K562 (cell line): ENCODE data around the gene GIGYF2. TPM values are rescaled to one million over a fixed set of nuclear protein-coding genes. Genes with fewer than 3 reads are reported as not detected.

Experiments
- ATAC-seq: fragments of 200-7000 bp; cut with Tn5 transposase; 3 replicates; pipeline ENCODE4 v1.9.1; 2020; ENCODE audit warnings: moderate library complexity
- BruUV-seq: library from RNA; stranded (reverse); fragments of 400-500 nt; replicated peaks from 2 replicates; lab custom pipeline; 2021; lab: Mats Ljungman, UMichigan
- CTCF ChIA-PET: fragments of 300-600 bp; formaldehyde crosslinking; extraction: SDS; loops from one replicate; lab custom pipeline; 2021; ENCODE audit warnings: low intra/inter-chr PET ratio; lab: Yijun Ruan, JAX
- POLR2A ChIA-PET: fragments of 300-600, 350-650 bp; sonication (Branson Sonifier 250); formaldehyde crosslinking; extraction: SDS; loops from one replicate; lab custom pipeline; 2021; ENCODE audit warnings: antibody characterized with exemption, inconsistent platforms; lab: Yijun Ruan, JAX
- DNase-seq, 4 experiments: peaks; one replicate each; pipeline versions ENCODE4 v3.0.0 to v3.0.0-alpha.2; 2011 to 2018; ENCODE audit warnings: low spot score in 3 of 4, mixed read lengths in 3 of 4; ENCODE audit errors: extremely low read depth in 1 of 4
- FAIRE-seq: peaks from 2 replicates; lab custom pipeline; 2011; peaks lifted over from hg19 to GRCh38; lab: Jason Lieb, UNC
- H2AFZ ChIP-seq: 2 replicates; pipeline ENCODE4 v1.6.0; 2011; ENCODE audit warnings: low read depth, low read length, control low read depth, inconsistent platforms
- H3K27ac ChIP-seq: fragments of 200-600 bp; 3 replicates; pipeline ENCODE4 v1.8.0; 2011; ENCODE audit warnings: low read depth, mild to moderate bottlenecking, control low read depth, inconsistent platforms, low read length, moderate library complexity, mixed read lengths; ENCODE audit errors: extremely low read depth
- H3K27me3 ChIP-seq, 2 experiments: fragments of 300-600 bp in 1 of 2; 2 replicates in 1 of 2; 3 replicates in 1 of 2; pipeline versions ENCODE4 v1.6.0 to v1.8.0; 2011; ENCODE audit warnings: inconsistent platforms in 2 of 2, low read length in 2 of 2, mild to moderate bottlenecking in 1 of 2, mixed read lengths in 1 of 2, moderate library complexity in 1 of 2; ENCODE audit not compliant: control insufficient read depth in 2 of 2, insufficient read depth in 2 of 2
- H3K36me3 ChIP-seq: fragments of 300-600 bp; 3 replicates; pipeline ENCODE4 v1.8.0; 2011; ENCODE audit warnings: mild to moderate bottlenecking, low read length, inconsistent platforms; ENCODE audit not compliant: control insufficient read depth, insufficient read depth
- H3K4me1 ChIP-seq, 2 experiments: fragments of 200-600 bp in 1 of 2; replicated peaks in 1 of 2; 2 replicates in 1 of 2; 3 replicates in 1 of 2; pipeline versions ENCODE4 v1.5.1 to v1.8.0; 2011; ENCODE audit warnings: inconsistent platforms in 2 of 2, low read length in 2 of 2, mild to moderate bottlenecking in 1 of 2, mixed read lengths in 1 of 2, moderate library complexity in 1 of 2; ENCODE audit not compliant: control insufficient read depth in 2 of 2, insufficient read depth in 2 of 2
- H3K4me2 ChIP-seq: 2 replicates; pipeline ENCODE4 v1.6.1; 2011; ENCODE audit warnings: low read length, control low read depth, inconsistent platforms, mixed read lengths; ENCODE audit not compliant: insufficient read depth
- H3K4me3 ChIP-seq: fragments of 200-600 bp; sonication (generic), shearing (Covaris generic); 2 replicates; pipeline ENCODE4 v1.5.1; 2016; ENCODE audit warnings: control low read depth, inconsistent platforms
- H3K79me2 ChIP-seq: fragments of 200-600 bp; 3 replicates; pipeline ENCODE4 v1.8.0; 2011; ENCODE audit warnings: low read length, inconsistent platforms; ENCODE audit not compliant: control insufficient read depth, insufficient read depth
- H3K9ac ChIP-seq, 2 experiments: 2 replicates each; pipeline versions ENCODE4 v1.6.0 to v1.6.1; 2011; ENCODE audit warnings: low read depth in 2 of 2, low read length in 2 of 2, control low read depth in 1 of 2, inconsistent platforms in 1 of 2, mild to moderate bottlenecking in 1 of 2, mixed read lengths in 1 of 2; ENCODE audit not compliant: insufficient read depth in 1 of 2
- H3K9me1 ChIP-seq: one replicate; pipeline ENCODE4 v1.6.0; 2011; ENCODE audit warnings: inconsistent platforms, mild to moderate bottlenecking, low read length, moderate library complexity; ENCODE audit not compliant: control insufficient read depth, insufficient read depth
- H3K9me3 ChIP-seq: replicated peaks from 2 replicates; pipeline ENCODE4 v1.5.1; 2011; ENCODE audit warnings: low read depth, low read length, inconsistent platforms; ENCODE audit not compliant: control insufficient read depth, insufficient read depth
- H4K20me1 ChIP-seq: replicated peaks from 2 replicates; pipeline ENCODE4 v1.6.1; 2011; ENCODE audit warnings: low read length, inconsistent platforms, mixed read lengths; ENCODE audit not compliant: control insufficient read depth, insufficient read depth
- ASH1L ChIP-seq: fragments of 450-650 bp; IDR thresholded peaks from 2 replicates; pipeline ENCODE4 v1.6.1; 2018; ENCODE audit warnings: borderline replicate concordance, mild to moderate bottlenecking, low read depth; ENCODE audit not compliant: partially characterized antibody
- BHLHE40 ChIP-seq: IDR thresholded peaks from 2 replicates; pipeline ENCODE4 v1.6.1; 2011; ENCODE audit warnings: low read length, improper control_type of control experiment
- COPS2 ChIP-seq: fragments of 450-650 bp; conservative IDR thresholded peaks from 2 replicates; pipeline ENCODE4 v1.6.1; 2016; ENCODE audit warnings: mild to moderate bottlenecking, moderate library complexity
- KLF10 ChIP-seq: fragments of 250-450 bp; sonication (Bioruptor Pico); IDR thresholded peaks from 2 replicates; pipeline ENCODE4 v1.6.1; 2021; ENCODE audit warnings: matching md5 sums
- LARP7 ChIP-seq: fragments of 450-650 bp; IDR thresholded peaks from 2 replicates; pipeline ENCODE4 v1.6.1; 2016
- MAFF ChIP-seq: IDR thresholded peaks from 2 replicates; pipeline ENCODE4 v1.6.1; 2012; ENCODE audit warnings: low read length, improper control_type of control experiment
- MIER1 ChIP-seq: fragments of 450-650 bp; IDR thresholded peaks from 2 replicates; pipeline ENCODE4 v1.6.1; 2016; ENCODE audit warnings: antibody characterized with exemption, mild to moderate bottlenecking, low read depth
- MTA2 ChIP-seq: fragments of 450-650 bp; IDR thresholded peaks from 2 replicates; pipeline ENCODE4 v1.6.1; 2016; ENCODE audit warnings: low read depth
- NFATC3 ChIP-seq: fragments of 450-650 bp; IDR thresholded peaks from 2 replicates; pipeline ENCODE4 v1.6.1; 2017; ENCODE audit warnings: mild to moderate bottlenecking
- PCBP2 ChIP-seq: fragments of 200-400 bp; formaldehyde crosslinking; IDR thresholded peaks from 2 replicates; pipeline ENCODE4 v1.6.1; 2018; ENCODE audit warnings: low read length, low read depth, mild to moderate bottlenecking, moderate library complexity; ENCODE audit not compliant: poor library complexity, severe bottlenecking
- RBFOX2 ChIP-seq: fragments of 200-400 bp; formaldehyde crosslinking; IDR thresholded peaks from 2 replicates; pipeline ENCODE4 v1.6.1; 2017; ENCODE audit warnings: low read depth, mild to moderate bottlenecking, low read length, moderate library complexity
- RBM34 ChIP-seq: fragments of 200-400 bp; formaldehyde crosslinking; IDR thresholded peaks from 2 replicates; pipeline ENCODE4 v1.6.1; 2018; ENCODE audit warnings: low read length, borderline replicate concordance; ENCODE audit not compliant: insufficient read depth
- ZBTB26 ChIP-seq: fragments of 450-650 bp; formaldehyde crosslinking; IDR thresholded peaks from 2 replicates; pipeline ENCODE4 v1.4.0; 2022; ENCODE audit warnings: missing genetic modification characterization
- ZFP30 ChIP-seq: fragments of 250-450 bp; sonication (Bioruptor Pico); IDR thresholded peaks from 2 replicates; pipeline ENCODE4 v1.8.0; 2022; ENCODE audit warnings: moderate library complexity, mild to moderate bottlenecking, inconsistent platforms, borderline replicate concordance
- ZFP36 ChIP-seq: fragments of 150-350 bp; IDR thresholded peaks from 2 replicates; pipeline ENCODE4 v1.6.1; 2018; ENCODE audit warnings: low read length, low read depth; ENCODE audit not compliant: partially characterized antibody
- ZNF12 ChIP-seq: sonication (generic); formaldehyde crosslinking; IDR thresholded peaks from 2 replicates; pipeline ENCODE4 v1.4.0; 2020; ENCODE audit warnings: mild to moderate bottlenecking, missing genetic modification reagents
- ZNF274 ChIP-seq: IDR thresholded peaks from 2 replicates; pipeline ENCODE4 v1.6.1; 2011; ENCODE audit warnings: low read depth, mild to moderate bottlenecking, low read length, moderate library complexity, borderline replicate concordance
- WGBS: fragments of 100-300 bp; shearing (Covaris generic); methylation state at CpG from one replicate; pipeline ENCODE4 v1.1.6; 2016; ENCODE audit warnings: low coverage, mixed read lengths; ENCODE audit not compliant: insufficient coverage; ENCODE audit errors: missing lambda C conversion rate; 5-methylcytosine and 5-hydroxymethylcytosine counted together
- in situ Hi-C: fragments of 300-500 bp; cut with MboI; formaldehyde crosslinking; loops from 4 replicates; pipeline ENCODE4 v1.15.0; 2018; ENCODE audit warnings: inconsistent platforms, mixed read lengths
- intact Hi-C: fragments of 100-400 bp; cut with micrococcal nuclease; formaldehyde crosslinking; loops from 2 replicates; pipeline ENCODE4 v1.14.2; 2022
- polyA plus RNA-seq, 8 experiments: library from polyadenylated mRNA; depleted of rRNA in 4 of 8; stranded (reverse) in 5 of 8; unstranded in 3 of 8; fragments of >200 nt; fragmentation: Nextera tagmentation in 2 of 8; fragmentation: Illumina TruSeq in 1 of 8; extraction: Ambion mirVana in 2 of 8; extraction: Trizol in 1 of 8; gene quantifications; 2 replicates each; pipeline versions ENCODE4 v1.2.1 to v1.2.3, GENCODE V29; 2011 to 2014; ENCODE audit warnings: inconsistent platforms in 1 of 8, missing spikeins in 1 of 8
- total RNA-seq, 7 experiments: library from RNA; depleted of rRNA in 6 of 7; stranded (reverse); fragments of >200 nt in 6 of 7; fragmentation: Illumina TruSeq in 2 of 7; extraction: Trizol in 2 of 7; gene quantifications; 2 replicates each; pipeline versions ENCODE4 v1.2.1 to v1.2.3, GENCODE V29; 2011 to 2021; ENCODE audit warnings: low replicate concordance in 1 of 7

The GIGYF2 gene
- total and polyA plus RNA-seq, 9 of the 15 experiments (the other 6 are each of a cell fraction or from before 2014, with no cell fraction given) = 12.7 to 52.7 (median 34.9) TPM

- TF ChIP-seq MIER1 (no peak), ZBTB26 (CRISPR knock-in tag) (no peak), ZNF12 (CRISPR knock-in tag) (no peak), NFATC3 (no peak), LARP7 (no peak), ASH1L (no peak), RBFOX2 (no peak), RBM34 (no peak), ZFP36 (no peak)
Measured at GRCh38 chr2:232871835-232872736, 175.0 kb downstream of the GIGYF2 start (continued).

- no peak overlapping the region for H2AFZ ChIP-seq
- H3K36me3 ChIP-seq = no peaks in the 10 kb centered on the region
- in situ Hi-C loops (no loop called here), intact Hi-C loops (no loop called here)
- no peak overlapping the region for H3K9ac ChIP-seq
- no peaks in the 10 kb centered on the region for H3K27me3 ChIP-seq
- no peaks in the 10 kb centered on the region for H4K20me1 ChIP-seq
- H3K4me1 ChIP-seq = peaks cover 2 to 17% of the 10 kb centered on the region in 2 experiments; a peak in 3 of 5 replicates
- FAIRE-seq = no peak
- H3K4me2 ChIP-seq = no peak overlapping the region
- no peaks in the 10 kb centered on the region for H3K9me3 ChIP-seq
- H3K9me1 ChIP-seq = no peaks in the 10 kb centered on the region
- 77% methylated on average over 7 of the region's 9 CpGs for WGBS
- no peaks in the 10 kb centered on the region for H3K79me2 ChIP-seq
- ChIA-PET CTCF (no interaction called here), POLR2A (no interaction called here)
- DNase-seq = no peak
- no peak for ATAC-seq
- no TSS peak for BruUV-seq
- H3K27ac ChIP-seq = no peak overlapping the region
- H3K4me3 ChIP-seq = no peak overlapping the region
- TF ChIP-seq MAFF = no peak
- no peak for TF ChIP-seq ZNF274
- no peak for TF ChIP-seq KLF10
- TF ChIP-seq MTA2 = no peak
- no peak for TF ChIP-seq COPS2
- TF ChIP-seq BHLHE40 = no peak
- no peak for TF ChIP-seq PCBP2
- no peak for TF ChIP-seq ZFP30 (CRISPR knock-in tag)
Measured at GRCh38 chr2:232872826-232873225, 175.7 kb downstream of the GIGYF2 start.
